ENCODE data around the gene DCUN1D4.

DCUN1D4 gene

DNA sequence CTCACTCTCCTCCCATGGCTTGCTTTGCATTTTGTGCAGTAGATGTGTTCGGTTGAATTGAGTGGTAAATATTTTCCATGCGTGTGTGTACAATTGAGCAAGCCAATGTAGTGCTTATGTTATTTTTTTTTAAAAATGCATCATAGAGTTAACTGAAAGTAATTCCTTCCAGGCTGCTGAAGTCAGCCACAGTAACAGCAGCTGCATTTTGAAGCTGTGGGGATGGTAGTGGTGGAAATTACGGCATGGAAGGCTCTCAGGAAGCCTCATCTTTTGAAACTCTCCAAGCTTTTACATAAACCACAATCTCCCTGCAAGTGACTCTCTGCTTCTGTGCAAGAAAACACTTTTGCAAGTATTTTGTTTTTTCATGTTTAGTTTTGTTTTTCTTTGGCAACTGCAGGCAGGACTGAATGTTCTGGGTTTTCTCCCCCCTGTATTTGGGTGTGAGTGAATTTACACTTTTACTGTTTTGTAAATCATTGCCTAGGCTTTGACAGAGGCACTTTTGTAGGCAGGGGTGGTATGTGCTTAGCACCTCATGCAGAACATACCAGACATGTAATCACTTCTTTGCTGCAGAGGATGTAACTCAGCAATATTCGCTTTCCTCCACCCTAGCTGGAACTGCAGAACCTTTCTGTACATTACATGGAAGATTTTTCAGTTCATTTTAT is 121.0 kb downstream of the DCUN1D4 start:
- no peak for DNase-seq (ENCODE audit: low read depth in 3 of 3)

DNA sequence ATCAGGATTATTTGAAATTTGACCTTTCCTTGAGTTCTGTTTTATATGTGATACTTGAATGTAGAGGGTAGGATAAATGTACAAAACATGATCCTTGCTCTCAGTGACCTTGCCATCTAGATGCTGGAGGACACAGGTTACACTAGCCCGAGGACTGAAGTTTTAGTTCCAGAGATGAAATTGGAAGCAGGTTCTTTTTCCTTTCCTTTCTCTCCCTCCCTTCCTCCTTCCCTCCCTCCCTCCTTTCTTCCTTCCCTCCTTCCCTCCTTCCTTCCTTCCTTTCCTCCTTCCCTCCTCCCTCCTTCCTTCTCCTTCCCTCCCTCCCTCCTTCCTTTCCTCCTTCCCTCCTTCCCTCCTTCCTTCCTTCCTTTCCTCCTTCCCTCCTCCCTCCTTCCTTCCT is 122.9 kb downstream of the DCUN1D4 start:
- no peak for DNase-seq (ENCODE audit: low read depth in 3 of 3)

Measured in stimulated activated CD4-positive, alpha-beta T cell treated with anti-CD3 and anti-CD28 coated beads, TNF-alpha, amount 100 ng/mL, for 4 hours (primary cell).